DND-41 (cell line): ENCODE measurements around the gene GTPBP4.

Source experiments
- CTCF ChIP-seq: IDR thresholded peaks from 2 replicates; pipeline ENCODE4 v1.5.1; 2012; ENCODE audit warnings: borderline replicate concordance, low read length, moderate library complexity, mild to moderate bottlenecking; ENCODE audit not compliant: poor library complexity, severe bottlenecking; ENCODE audit errors: extremely low read depth
- EZH2 ChIP-seq: IDR thresholded peaks from 3 replicates; pipeline ENCODE4 v1.6.1; 2012; ENCODE audit warnings: borderline replicate concordance, low read depth, mild to moderate bottlenecking, moderate library complexity, low read length, inconsistent platforms; ENCODE audit not compliant: severe bottlenecking

GRCh38 chr10:953836-954235 is 34.4 kb upstream of the GTPBP4 start:
- TF ChIP-seq CTCF: no peak
- no peak for TF ChIP-seq EZH2
